Measurements from ENCODE around the gene PDXK.

DNA sequence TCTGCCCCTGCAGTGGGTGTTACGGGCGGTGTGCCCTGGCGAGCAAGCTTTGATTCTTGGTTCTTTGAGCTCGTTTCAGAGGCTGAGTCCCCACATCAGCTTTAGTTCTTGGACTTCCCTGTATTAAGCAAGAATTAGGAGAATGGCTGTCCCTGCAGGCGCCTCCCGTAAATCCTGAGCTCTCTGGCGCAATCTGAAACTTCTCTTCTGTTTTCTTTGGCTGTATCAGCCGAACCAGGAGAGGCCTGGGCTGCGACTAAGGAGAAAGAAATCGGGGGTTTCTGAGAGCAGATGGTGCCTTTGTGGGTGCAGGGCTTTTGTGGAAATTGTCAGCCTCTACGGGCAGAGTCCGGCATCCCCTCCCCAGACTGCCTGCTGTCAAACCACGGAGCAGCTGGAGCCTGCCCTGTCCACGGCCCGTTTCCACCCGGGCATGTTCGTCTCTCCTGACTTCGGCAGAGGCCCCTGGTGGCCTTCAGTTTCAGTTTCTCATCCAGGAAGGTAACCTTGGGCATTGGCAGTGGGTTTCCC is 39.2 kb downstream of the PDXK start:
- TF ChIP-seq, protein P1, sequence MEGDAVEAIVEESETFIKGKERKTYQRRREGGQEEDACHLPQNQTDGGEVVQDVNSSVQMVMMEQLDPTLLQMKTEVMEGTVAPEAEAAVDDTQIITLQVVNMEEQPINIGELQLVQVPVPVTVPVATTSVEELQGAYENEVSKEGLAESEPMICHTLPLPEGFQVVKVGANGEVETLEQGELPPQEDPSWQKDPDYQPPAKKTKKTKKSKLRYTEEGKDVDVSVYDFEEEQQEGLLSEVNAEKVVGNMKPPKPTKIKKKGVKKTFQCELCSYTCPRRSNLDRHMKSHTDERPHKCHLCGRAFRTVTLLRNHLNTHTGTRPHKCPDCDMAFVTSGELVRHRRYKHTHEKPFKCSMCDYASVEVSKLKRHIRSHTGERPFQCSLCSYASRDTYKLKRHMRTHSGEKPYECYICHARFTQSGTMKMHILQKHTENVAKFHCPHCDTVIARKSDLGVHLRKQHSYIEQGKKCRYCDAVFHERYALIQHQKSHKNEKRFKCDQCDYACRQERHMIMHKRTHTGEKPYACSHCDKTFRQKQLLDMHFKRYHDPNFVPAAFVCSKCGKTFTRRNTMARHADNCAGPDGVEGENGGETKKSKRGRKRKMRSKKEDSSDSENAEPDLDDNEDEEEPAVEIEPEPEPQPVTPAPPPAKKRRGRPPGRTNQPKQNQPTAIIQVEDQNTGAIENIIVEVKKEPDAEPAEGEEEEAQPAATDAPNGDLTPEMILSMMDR (IDR thresholded peaks at IDR 0.05; ENCODE audit: poor library complexity): no peak
- no peak for TF ChIP-seq EZH2 (IDR thresholded peaks at IDR 0.05; ENCODE audit: borderline replicate concordance)
- TF ChIP-seq EZH2phosphoT487 (IDR thresholded peaks at IDR 0.05; ENCODE audit: low read depth, severe bottlenecking, unreplicated experiment): no peak
